Dedifferentiated amniotic fluid mesenchymal stem cell (primary cell): ENCODE data around the gene JUP.

ENCODE experiments used
- DNase-seq: peaks from one replicate; pipeline ENCODE4 v3.0.0-alpha.2; 2016; ENCODE audit errors: extremely low spot score

JUP gene

GRCh38 chr17:41810659-41811548 lies 24.4 kb upstream of the JUP start:
- no peak for DNase-seq

- no peak for DNase-seq
These were observed 20.4 kb upstream of the JUP start for GRCh38 chr17:41806685-41807445.

DNA sequence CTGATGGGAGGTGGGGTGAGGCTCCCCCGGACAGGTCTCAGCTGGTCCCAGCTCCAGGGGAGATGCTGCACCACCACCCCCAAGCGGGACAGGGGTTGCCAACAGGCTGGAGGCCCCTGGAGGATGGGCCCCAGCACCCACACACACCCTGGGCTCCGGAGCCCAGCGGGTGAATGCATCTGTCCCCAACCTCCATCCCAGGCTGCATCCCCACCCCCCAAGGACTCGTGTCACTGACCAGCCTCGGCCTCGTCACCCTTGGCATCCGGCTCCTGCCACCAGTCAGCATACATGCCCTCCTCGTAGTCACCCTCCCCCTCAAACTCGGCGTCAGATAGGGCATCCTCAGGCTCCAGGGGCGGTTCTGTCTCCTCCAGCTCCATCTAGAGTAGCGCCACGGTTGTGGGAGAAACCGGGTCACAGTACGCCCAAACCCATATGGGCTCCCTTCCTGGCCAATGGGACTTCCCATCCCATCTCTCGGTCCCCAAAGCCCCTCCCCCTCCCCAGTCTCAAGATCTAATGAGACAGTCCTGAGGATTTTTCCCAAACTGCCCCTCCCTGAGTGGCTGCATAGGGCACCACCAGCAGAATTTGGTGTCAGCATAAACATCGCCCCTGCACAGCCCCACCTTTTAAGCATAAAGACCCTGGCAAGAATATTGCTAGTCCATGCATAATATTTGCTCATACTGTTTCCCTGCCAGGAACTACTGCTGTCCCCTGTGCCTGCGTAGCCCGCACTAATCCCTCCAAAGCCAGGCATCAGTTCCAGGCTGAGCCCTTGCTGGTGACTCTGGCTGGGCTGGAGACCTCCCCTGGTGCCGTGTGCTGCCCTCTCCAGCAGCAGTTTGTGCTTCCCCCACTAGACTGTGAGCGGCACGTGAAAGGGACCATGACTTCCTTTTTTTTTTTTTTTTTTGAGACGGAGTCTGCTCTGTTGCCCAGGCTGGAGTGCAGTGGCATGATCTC lies 16.8 kb upstream of the JUP start:
- DNase-seq: no peak

DNA sequence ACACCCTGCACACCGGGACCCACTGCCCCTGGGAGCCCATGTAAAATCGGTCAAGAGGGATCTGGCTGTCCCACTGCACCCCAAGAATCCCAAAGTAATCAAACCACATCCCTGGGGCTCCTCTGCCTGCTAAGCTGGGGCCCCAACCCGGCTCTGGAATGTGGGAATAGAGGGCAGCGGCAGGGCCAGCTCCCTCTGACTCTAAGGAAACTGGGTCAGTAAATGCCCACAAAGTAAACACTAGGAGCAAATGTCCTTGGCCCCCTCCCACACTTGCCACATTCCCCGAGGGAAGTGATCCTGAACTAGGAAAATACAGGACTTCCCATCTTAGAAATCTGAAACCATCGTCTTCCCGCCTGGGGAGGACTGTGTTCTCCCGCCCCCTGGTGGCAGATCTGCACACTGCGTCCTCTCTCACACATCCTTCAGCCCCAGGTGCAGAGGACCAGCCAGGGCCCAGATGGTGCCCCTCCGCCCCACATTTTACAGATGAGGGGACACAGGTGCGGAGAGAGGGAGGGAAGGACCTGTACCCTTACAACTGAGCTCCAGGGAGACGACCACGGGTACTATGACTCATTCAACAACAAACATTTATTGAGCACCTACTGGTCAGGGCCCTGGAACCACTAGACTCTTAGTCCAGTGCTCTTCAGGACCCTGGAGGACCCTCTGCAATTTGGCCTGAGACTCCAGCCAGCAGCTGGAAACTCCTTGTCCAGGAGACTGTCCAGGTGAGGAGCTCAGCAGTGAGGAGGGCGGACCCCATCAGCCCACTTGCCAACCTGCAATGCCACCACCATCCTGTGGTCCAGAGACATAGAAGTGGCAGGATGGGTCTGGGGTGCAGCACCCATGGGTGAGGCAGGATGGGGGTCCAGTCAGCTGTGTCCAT lies 15.1 kb upstream of the JUP start:
- DNase-seq: peak; percentile 68

DNA sequence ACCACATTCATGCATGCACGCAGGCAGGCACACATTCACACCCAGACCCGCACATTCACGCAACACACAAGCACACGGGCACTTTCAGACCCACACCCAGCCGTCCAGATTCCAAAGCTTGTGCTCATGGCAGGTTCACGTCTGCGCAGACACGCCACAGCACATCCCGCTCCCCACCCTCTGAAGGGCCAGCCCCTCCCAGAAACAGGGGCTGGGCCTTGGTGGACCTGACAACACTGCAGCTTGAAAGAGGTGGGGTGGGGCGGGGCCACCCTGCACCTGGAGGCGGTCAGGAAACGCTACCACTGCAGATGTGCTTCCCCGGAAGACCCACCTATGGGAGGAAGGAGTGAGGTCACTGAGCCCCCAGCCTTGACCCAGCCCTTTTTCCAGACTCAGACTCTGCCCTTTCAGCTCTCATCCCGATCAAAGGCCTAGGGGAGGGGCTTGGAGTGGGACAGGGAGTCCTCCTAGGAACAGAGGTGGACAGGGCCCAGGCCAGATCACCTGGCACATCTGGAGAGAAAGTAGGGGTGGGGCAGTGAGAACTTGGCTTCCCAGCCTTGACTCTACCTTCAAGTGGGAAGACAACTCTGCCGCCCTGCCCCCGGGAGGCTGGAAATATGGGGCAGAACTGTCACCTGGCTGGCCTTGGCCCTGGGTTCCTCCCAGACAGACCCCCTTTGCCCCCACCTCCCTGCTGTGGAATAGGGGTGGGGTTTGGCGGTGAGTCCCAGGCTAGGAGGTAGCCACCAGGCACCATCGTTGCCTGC lies 14.3 kb upstream of the JUP start:
- DNase-seq: peak; percentile 43

DNA sequence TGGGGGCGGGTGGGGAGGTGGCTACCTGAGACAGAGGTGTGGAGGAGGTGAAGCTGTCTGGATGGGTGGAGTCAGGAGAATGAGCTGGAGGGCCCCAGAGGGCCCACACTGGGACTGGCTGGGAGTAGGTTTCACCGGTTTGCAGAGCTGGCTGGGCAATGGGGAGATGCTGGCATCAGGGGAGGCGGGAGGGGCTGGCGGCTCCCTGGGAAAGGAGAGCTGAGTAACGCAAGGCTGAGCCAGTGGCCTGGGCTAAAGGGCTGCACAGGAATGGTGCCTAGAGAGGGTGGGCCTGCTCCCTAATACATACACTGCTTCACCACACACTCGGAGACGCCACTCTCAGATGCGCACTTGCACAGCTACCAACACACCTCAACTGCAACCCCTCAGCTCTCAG lies 12.9 kb upstream of the JUP start:
- DNase-seq: no peak

DNA sequence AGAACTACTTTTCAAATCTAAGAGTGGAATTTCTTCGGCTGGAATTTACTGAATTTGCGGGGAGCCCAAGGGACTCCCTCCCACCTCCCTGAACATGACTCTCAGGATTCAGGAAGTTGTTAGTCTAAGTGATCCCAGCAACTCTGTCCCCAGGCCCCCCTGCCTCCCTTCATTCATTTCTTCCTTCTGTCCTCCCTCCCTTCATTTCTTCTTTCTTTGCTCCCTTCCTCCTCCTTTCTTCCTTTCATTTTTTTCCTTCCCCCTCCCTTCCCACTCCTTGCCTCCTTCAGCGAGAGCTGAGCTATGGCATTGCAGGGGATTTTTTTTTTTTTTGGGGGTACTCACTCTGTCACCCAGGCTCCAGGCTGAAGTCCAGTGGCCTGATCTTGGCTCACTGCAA lies 10.9 kb upstream of the JUP start:
- no peak for DNase-seq

DNA sequence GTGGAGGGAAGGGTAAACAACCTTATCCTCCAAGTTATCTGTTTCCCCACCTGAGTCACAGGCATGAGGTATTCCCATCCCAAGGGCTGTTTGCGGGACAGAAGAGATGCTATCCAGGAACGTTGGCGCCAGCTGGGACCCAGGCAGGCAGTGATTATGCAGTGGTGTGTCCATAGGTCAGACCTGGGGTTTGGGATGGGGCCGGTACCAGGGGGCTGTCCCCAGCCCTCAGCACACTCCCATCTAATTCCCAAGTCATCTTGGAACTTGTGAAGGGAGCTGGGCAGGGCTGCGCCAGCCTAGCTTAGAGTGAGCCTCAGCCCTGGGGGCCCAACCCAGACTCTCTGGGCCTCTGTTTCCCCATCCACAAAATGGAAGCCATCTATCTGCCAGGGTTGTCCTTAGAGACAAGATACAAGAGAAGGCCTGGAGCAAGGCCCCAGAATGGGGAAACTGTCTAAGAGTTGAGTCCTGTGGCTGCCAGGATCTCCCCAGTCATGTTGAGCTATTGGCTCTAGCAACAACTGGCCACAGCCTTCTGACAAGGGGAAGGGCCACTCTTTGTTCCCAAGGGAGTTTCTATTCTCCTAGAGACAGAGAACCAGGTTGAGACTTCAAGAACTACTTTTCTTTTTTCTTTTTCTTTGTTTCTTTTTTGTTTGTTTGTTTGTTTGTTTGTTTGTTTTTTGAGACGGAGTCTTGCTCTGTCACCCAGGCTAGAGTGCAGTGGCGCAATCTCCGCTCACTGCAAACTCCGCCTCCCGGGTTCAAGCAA lies 9.8 kb upstream of the JUP start:
- no peak for DNase-seq

- no peak for DNase-seq
These were observed 8.0 kb upstream of the JUP start for GRCh38 chr17:41794540-41794975.

DNA sequence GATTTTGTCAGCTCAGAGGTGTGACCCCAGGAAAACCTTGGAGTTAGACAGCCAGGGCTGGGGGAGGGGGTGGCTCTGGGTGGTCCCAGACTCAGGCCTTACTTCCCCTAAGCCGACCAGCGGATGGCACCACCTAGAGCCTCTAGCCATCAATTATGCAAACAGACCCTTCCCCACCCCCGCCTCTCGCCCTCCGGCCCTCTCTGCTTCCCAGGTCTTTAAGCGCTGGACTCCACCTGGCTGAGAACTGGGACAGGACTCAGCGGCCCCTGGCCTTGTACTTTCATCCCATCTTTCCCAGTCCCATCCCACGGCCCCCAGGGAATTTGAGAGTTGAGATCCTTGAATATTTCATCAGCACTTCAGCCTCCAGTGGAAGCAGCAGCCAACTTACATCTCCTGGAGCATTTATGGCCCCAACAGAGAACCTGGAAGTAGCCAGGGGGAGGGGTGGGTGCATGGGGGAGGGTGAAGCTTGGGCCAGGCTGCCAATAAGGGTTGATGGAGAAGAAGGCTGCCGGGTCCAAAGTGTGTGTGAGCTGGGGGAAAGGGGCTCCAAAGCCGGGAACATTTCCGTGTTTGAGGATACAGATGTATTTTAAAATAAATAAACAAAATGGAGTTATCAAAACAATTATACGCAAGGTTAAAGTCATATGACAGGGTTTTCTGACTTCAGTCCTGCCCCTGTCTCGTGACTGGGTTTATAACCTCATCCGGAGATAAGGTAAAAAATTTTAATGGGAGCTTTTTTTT lies 7.5 kb upstream of the JUP start:
- DNase-seq: no peak

GRCh38 chr17:41792845-41793783 lies 6.6 kb upstream of the JUP start:
- DNase-seq: no peak

GRCh38 chr17:41787021-41787418 lies 509 bp upstream of the JUP start:
- DNase-seq: no peak

- no peak for DNase-seq
These were observed 668 bp downstream of the JUP start for GRCh38 chr17:41785859-41786226.

DNA sequence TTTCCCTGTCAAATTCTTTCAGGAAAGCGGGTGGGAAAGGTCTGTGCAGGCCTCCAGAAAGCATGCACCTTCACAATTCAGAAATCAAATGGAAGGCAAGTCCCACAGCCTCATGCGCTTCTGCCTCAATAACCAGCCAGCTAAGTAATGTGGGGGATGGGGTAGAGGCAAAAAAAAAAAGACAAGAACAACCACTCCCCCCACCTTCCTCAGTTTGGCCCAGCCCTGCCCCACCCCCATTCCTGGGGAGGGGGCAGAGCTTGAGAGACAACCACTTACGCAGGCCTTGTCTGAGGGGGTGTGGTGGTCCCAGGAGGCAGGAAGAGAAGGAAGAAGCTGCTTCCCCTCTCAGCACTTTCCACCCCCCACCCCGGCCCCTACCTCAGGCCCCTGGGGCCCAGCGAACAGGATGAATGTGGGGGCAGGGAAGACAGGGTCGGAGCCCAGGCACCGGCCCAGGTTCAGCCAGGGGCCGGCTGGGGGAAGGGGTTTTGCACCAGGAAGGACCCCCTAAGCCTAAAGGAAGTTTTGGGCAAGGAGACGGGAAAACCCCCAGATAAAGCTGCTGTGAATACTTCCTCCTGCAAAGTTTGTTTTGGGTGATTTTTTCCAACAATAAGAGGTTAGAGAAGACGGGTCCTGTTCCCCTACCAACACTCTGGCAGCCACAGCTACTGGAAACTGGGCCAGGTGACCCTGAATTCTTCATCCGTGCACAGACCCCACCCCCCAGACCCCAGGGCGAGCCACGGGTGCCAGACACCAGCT lies 1.2 kb downstream of the JUP start:
- DNase-seq: no peak

- DNase-seq: no peak
These were observed 2.2 kb downstream of the JUP start for GRCh38 chr17:41784207-41784744.

DNA sequence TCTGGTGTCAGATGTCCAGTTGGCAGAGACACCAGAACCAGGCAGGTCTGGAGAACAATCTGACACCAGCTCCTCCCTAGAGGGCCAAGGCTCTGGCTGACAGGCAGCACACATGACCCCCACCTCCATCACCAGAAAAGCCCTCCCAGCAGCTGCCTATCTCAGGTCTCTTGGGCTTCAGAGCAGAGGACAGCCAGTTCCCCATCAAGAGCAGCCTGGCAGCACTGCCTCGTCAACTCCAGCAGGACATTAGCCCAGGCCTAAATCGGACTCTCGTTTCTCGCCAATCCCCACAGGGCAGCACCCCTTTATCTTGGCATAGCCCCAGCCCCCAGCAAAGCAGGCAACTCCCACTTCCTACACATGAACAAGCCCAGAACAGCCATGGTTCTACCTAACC lies 4.4 kb downstream of the JUP start:
- no peak for DNase-seq
